NT2/D1 (cell line): Measurements from ENCODE around the gene DIS3L2.

Experiments
- YY1 ChIP-seq: IDR thresholded peaks from 2 replicates; pipeline ENCODE4 v1.6.1; 2011; ENCODE audit not compliant: insufficient read length, insufficient read depth
- ZNF274 ChIP-seq: IDR thresholded peaks from 2 replicates; pipeline ENCODE4 v1.6.1; 2011; ENCODE audit warnings: mild to moderate bottlenecking, low read depth, low read length

GRCh38 chr2:232328032-232328422, 366.5 kb downstream of the DIS3L2 start:
- TF ChIP-seq ZNF274 (no peak), YY1 (no peak)
